Endothelial cell (in vitro differentiated cells): ENCODE measurements around the gene USP2. TPM values are rescaled to one million over a fixed set of nuclear protein-coding genes. Genes with fewer than 3 reads are reported as not detected.
A peak's percentile ranks its signal among the peaks of the same experiment; 100 is the strongest.

ENCODE experiments used
- DNase-seq: peaks from one replicate; pipeline ENCODE4 v3.0.0; 2021; ENCODE audit warnings: low spot score
- H3K27ac Mint-ChIP-seq: one replicate; pipeline ENCODE4 v1.8.0; 2021; ENCODE audit warnings: mixed read lengths, inconsistent platforms; ENCODE audit not compliant: unreplicated experiment
- H3K27me3 Mint-ChIP-seq: one replicate; pipeline ENCODE4 v1.8.0; 2021; ENCODE audit warnings: mild to moderate bottlenecking, moderate library complexity, mixed read lengths, inconsistent platforms; ENCODE audit not compliant: unreplicated experiment
- H3K36me3 Mint-ChIP-seq: one replicate; pipeline ENCODE4 v1.8.0; 2021; ENCODE audit warnings: mild to moderate bottlenecking, low read depth, mixed read lengths, inconsistent platforms; ENCODE audit not compliant: unreplicated experiment
- H3K4me1 Mint-ChIP-seq: one replicate; pipeline ENCODE4 v1.8.0; 2021; ENCODE audit warnings: mild to moderate bottlenecking, mixed read lengths, inconsistent platforms; ENCODE audit not compliant: unreplicated experiment
- H3K4me3 Mint-ChIP-seq: one replicate; pipeline ENCODE4 v1.8.0; 2021; ENCODE audit warnings: mild to moderate bottlenecking, mixed read lengths, inconsistent platforms; ENCODE audit not compliant: unreplicated experiment
- H3K9me3 Mint-ChIP-seq: one replicate; pipeline ENCODE4 v1.8.0; 2021; ENCODE audit warnings: mixed read lengths, inconsistent platforms; ENCODE audit not compliant: unreplicated experiment
- total RNA-seq: library from RNA; stranded (reverse); fragmentation: NEBNext Ultra II Directional; extraction: Animal tissue kit (Norgen Biotek cat#: 25700); gene quantifications from one replicate; pipeline ENCODE4 v1.2.1, GENCODE V29; 2021; ENCODE audit not compliant: unreplicated experiment
- TF ChIP-seq, protein P1 (sequence below): fragments of 200-600 bp; sonication (generic); IDR thresholded peaks from one replicate; pipeline ENCODE4 v1.5.0; 2021; ENCODE audit warnings: antibody characterized with exemption; ENCODE audit not compliant: unreplicated experiment

Gene USP2
- total RNA-seq, 1 donor from 2014 or later, result 1.5 TPM

DNA sequence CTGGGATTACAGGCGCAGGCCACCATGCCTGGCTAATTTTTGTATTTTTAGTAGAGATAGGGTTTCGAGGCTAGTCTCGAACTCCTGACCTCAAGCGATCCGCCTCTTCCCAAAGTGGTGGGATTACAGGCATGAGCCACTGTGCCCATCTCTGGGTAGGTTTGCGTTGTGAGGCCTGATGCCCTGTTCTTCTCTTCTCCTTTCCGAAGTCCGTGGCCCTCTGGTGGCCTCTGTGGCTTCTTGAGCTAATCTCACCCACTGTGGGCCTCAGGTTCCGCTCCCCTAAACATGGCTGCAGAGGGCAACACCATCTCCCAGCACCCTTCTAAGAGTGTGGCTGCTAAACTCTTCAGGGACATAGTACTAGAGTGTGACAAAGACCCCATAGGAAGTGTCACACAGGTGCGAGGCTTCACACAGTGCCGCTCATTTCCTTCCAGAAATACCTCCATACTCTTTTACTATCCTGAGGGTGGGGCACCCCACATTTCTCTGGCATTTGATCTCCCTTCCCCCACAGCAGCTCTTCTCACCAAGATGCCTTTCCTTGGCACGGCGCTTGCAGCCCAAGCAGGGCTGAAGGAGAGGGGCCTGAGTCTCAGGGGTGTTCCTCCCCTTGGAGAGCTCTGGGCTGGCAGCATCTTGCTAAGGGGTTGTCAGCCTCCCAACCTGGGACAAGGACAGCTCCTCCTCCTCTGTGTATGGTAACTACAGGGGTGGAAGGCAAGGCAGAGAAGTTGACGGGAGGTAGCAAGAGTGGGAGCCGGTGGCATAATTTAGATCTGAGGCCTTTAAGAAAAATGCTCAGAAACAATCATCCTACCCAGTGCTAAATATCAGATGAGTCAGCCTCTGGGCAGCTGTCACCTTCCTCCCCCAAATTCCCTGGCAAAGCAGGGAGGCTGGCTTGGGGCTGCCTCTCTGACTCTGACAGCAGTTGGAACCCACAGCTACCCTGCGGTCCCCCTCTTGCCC, 35.4 kb upstream of the USP2 start:
- TF ChIP-seq, protein P1, sequence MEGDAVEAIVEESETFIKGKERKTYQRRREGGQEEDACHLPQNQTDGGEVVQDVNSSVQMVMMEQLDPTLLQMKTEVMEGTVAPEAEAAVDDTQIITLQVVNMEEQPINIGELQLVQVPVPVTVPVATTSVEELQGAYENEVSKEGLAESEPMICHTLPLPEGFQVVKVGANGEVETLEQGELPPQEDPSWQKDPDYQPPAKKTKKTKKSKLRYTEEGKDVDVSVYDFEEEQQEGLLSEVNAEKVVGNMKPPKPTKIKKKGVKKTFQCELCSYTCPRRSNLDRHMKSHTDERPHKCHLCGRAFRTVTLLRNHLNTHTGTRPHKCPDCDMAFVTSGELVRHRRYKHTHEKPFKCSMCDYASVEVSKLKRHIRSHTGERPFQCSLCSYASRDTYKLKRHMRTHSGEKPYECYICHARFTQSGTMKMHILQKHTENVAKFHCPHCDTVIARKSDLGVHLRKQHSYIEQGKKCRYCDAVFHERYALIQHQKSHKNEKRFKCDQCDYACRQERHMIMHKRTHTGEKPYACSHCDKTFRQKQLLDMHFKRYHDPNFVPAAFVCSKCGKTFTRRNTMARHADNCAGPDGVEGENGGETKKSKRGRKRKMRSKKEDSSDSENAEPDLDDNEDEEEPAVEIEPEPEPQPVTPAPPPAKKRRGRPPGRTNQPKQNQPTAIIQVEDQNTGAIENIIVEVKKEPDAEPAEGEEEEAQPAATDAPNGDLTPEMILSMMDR, result no peak
- Mint-ChIP-seq H3K9me3 (no peaks in the 10 kb centered on the region), H3K27me3 (peaks cover 14% of the 10 kb centered on the region), H3K36me3 (peaks cover 28% of the 10 kb centered on the region), H3K4me1 (peaks cover 53% of the 10 kb centered on the region), H3K27ac (peak overlapping the region; percentile 81), H3K4me3 (no peak overlapping the region)
- no peak for DNase-seq

DNA sequence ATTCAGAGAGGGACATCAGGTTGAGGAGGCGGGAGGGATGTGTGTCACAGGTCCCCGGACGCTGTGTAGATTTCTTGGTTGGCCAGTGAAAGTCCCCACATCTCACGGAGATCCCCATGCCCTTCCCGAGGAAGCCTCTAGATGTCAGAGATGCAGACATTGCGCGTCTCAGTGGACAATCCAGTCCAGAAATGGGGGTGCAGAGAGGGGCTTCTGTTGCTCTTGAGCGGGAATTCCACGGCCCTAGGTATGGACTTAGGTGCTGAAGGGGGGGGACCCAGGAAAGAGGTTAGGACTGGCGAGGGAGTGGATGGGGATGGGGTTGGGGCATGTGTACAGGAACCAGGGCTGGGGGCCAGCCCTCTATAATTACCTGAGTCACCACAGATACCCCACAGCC, 34.5 kb upstream of the USP2 start:
- Mint-ChIP-seq H3K36me3 (peaks cover 28% of the 10 kb centered on the region), H3K27me3 (peaks cover 10% of the 10 kb centered on the region), H3K4me3 (no peak overlapping the region), H3K4me1 (peaks cover 49% of the 10 kb centered on the region), H3K9me3 (no peaks in the 10 kb centered on the region), H3K27ac (peak overlapping the region; percentile 46)
- TF ChIP-seq, protein P1, result no peak
- DNase-seq, result no peak

DNA sequence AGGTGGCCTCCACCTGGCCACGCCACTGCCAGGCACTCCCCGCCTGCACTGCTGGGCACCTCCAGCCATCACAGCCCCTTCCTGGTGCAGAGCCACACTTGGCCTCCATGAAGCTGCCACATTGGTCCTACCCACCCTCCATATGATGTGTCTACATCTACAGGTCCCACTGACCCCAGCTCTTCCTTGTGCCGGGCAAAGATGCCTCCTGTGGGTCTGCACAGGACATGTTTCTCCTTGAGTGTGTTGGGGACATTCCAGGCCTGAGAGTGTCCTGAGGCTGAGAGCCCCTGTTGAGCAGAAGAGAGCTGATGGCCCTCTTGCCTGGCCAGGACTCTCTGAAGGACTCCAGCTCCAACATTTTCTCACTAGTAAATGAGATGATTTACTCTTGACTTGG, 34.0 kb upstream of the USP2 start:
- TF ChIP-seq, protein P1, result no peak
- Mint-ChIP-seq H3K4me1 (peaks cover 44% of the 10 kb centered on the region), H3K4me3 (no peak overlapping the region), H3K27me3 (peaks cover 10% of the 10 kb centered on the region), H3K9me3 (no peaks in the 10 kb centered on the region), H3K36me3 (peaks cover 24% of the 10 kb centered on the region), H3K27ac (no peak overlapping the region)
- no peak for DNase-seq

DNA sequence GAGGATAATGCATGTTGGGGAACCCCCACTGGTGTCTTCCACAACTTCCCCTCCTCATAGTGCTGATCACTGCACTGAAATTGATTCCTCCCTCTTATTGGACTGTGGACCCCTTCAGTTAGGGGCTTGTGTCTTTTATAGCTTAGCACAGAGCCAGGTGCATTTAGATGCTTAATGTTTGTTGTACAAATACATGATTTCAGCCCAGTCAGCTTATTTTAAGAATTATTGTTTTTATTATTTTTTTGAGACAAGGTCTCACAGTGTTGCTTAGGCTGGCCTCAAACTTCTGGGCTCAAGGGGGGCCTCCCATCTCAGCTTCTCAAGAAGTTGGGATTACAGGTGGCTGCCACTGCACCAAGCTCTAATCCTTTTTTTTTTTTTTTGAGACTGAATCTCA, 33.2 kb upstream of the USP2 start:
- no peak overlapping the region for H3K27ac Mint-ChIP-seq
- H3K27me3 Mint-ChIP-seq, result peaks cover 10% of the 10 kb centered on the region
- no peak for DNase-seq
- H3K4me3 Mint-ChIP-seq, result no peak overlapping the region
- H3K4me1 Mint-ChIP-seq, result peaks cover 36% of the 10 kb centered on the region
- peaks cover 17% of the 10 kb centered on the region for H3K36me3 Mint-ChIP-seq
- TF ChIP-seq, protein P1, result no peak
- no peaks in the 10 kb centered on the region for H3K9me3 Mint-ChIP-seq

DNA sequence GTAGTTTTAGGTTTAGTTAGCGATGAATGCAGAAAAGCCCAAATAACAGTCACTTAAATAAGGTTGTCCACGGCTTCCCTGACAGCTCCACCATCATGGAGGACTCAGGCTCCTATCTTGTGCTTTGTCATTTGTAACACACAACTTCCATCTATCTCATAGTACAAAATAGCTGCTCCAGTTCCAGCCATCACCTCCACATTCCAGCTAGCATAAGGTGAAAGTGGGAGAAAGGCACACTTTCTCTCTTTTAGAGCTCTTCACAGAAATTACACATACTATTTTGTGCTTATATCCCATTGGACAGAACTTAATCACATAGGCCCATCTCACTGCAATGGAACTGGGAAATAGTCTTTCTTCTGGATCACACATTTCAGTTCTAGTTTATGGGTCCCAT, 32.8 kb upstream of the USP2 start:
- H3K36me3 Mint-ChIP-seq, result peaks cover 12% of the 10 kb centered on the region
- H3K4me1 Mint-ChIP-seq, result peaks cover 32% of the 10 kb centered on the region
- H3K27ac Mint-ChIP-seq, result no peak overlapping the region
- TF ChIP-seq, protein P1, result no peak
- H3K9me3 Mint-ChIP-seq, result no peaks in the 10 kb centered on the region
- no peak for DNase-seq
- H3K27me3 Mint-ChIP-seq, result peaks cover 10% of the 10 kb centered on the region
- H3K4me3 Mint-ChIP-seq, result no peak overlapping the region
